Breast epithelium (tissue), 3 donors: ENCODE results near the gene RETREG1.

Experiments used
- CTCF ChIP-seq, 3 donors: fragments of 450-650 bp; IDR thresholded peaks; one replicate each; pipeline ENCODE4 v1.5.1; 2016 to 2017; ENCODE audit warnings: antibody characterized with exemption in 3 of 3, mild to moderate bottlenecking in 3 of 3, moderate library complexity in 3 of 3
- POLR2A ChIP-seq: fragments of 450-650 bp; IDR thresholded peaks from one replicate; pipeline ENCODE4 v1.6.1; 2016; ENCODE audit warnings: antibody characterized with exemption, mild to moderate bottlenecking, moderate library complexity

DNA sequence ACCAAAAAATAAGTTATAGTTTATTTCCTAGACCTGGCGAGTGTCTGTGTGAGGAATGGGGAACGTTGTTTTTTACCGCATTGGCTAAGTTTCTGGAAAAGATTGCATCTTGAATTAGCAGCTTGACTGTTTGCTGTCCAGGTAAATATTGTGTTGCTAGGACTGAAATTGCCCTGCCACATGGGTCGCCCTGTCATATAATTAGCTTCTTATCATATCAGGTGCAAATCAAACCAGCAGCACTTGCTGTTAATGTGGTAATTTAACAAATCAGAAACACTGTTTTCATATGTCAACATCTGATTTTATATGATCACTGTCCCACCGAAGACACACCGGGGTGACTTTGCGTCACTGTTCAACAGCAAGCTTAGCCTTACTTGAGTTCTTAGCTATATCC is 87.5 kb downstream of the RETREG1 start:
- TF ChIP-seq CTCF (IDR thresholded peaks at IDR 0.05): no peak
- TF ChIP-seq POLR2A: no peak
